Neural progenitor cell (in vitro differentiated cells): Measurements from ENCODE around the gene HNRNPA2B1.

Experiments used
- CTCF ChIP-seq: fragments of 200-600 bp; sonication (generic); IDR thresholded peaks from 2 replicates; pipeline ENCODE4 v1.5.1; 2017; ENCODE audit warnings: antibody characterized with exemption, mild to moderate bottlenecking
- EZH2phosphoT487 ChIP-seq: fragments of 200-600 bp; sonication (generic); IDR thresholded peaks from 2 replicates; pipeline ENCODE4 v1.6.1; 2017; ENCODE audit warnings: antibody characterized with exemption

GRCh38 chr7:26233902-26234511 is 33.5 kb upstream of the HNRNPA2B1 start:
- no peak for TF ChIP-seq CTCF
- no peak for TF ChIP-seq EZH2phosphoT487
